Panc1 (cell line): ENCODE results near the gene ROR1.

Experiments
- POLR2AphosphoS5 ChIP-seq: IDR thresholded peaks from 2 replicates; pipeline ENCODE4 v1.6.1; 2012; ENCODE audit warnings: mild to moderate bottlenecking, low read depth, low read length, moderate library complexity
- SIN3A ChIP-seq: IDR thresholded peaks from 2 replicates; pipeline ENCODE4 v1.6.1; 2012; ENCODE audit warnings: low read depth, mild to moderate bottlenecking, low read length, moderate library complexity, borderline replicate concordance; ENCODE audit not compliant: insufficient read depth
- TCF7L2 ChIP-seq: IDR thresholded peaks from 2 replicates; pipeline ENCODE4 v1.6.1; 2011; ENCODE audit warnings: mild to moderate bottlenecking, low read depth, low read length, inconsistent platforms
- TF ChIP-seq, protein P1 (sequence below): fragments of 450-650 bp; IDR thresholded peaks from 2 replicates; pipeline ENCODE4 v1.5.1; 2017; ENCODE audit warnings: mild to moderate bottlenecking
- TF ChIP-seq, protein P2 (sequence below), 2 experiments: IDR thresholded peaks; 2 replicates each; pipeline ENCODE4 v1.6.1; 2011 to 2012; ENCODE audit warnings: low read depth in 2 of 2, control low read depth in 1 of 2, low read length in 1 of 2, mild to moderate bottlenecking in 1 of 2, moderate library complexity in 1 of 2; ENCODE audit not compliant: insufficient read depth in 1 of 2

DNA sequence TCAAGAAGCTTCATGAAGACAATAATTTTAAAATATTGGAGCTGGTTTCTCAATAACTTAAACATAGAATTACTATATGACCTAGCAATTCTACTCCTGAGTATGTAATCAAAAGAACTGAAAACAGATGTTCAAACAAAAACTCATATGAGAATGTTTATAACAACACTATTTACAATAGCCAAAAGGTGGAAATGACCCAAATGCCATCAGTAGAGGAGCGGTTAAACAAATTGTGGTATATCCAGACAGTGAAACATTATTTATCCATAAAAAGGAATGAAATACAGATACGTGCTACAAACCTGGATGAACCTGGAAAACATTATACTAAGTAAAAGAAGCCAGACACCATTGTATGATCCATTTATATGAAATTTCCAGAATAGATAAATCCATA lies 366.8 kb downstream of the ROR1 start:
- TF ChIP-seq, protein P1, sequence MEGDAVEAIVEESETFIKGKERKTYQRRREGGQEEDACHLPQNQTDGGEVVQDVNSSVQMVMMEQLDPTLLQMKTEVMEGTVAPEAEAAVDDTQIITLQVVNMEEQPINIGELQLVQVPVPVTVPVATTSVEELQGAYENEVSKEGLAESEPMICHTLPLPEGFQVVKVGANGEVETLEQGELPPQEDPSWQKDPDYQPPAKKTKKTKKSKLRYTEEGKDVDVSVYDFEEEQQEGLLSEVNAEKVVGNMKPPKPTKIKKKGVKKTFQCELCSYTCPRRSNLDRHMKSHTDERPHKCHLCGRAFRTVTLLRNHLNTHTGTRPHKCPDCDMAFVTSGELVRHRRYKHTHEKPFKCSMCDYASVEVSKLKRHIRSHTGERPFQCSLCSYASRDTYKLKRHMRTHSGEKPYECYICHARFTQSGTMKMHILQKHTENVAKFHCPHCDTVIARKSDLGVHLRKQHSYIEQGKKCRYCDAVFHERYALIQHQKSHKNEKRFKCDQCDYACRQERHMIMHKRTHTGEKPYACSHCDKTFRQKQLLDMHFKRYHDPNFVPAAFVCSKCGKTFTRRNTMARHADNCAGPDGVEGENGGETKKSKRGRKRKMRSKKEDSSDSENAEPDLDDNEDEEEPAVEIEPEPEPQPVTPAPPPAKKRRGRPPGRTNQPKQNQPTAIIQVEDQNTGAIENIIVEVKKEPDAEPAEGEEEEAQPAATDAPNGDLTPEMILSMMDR: no peak
- TF ChIP-seq, protein P2, sequence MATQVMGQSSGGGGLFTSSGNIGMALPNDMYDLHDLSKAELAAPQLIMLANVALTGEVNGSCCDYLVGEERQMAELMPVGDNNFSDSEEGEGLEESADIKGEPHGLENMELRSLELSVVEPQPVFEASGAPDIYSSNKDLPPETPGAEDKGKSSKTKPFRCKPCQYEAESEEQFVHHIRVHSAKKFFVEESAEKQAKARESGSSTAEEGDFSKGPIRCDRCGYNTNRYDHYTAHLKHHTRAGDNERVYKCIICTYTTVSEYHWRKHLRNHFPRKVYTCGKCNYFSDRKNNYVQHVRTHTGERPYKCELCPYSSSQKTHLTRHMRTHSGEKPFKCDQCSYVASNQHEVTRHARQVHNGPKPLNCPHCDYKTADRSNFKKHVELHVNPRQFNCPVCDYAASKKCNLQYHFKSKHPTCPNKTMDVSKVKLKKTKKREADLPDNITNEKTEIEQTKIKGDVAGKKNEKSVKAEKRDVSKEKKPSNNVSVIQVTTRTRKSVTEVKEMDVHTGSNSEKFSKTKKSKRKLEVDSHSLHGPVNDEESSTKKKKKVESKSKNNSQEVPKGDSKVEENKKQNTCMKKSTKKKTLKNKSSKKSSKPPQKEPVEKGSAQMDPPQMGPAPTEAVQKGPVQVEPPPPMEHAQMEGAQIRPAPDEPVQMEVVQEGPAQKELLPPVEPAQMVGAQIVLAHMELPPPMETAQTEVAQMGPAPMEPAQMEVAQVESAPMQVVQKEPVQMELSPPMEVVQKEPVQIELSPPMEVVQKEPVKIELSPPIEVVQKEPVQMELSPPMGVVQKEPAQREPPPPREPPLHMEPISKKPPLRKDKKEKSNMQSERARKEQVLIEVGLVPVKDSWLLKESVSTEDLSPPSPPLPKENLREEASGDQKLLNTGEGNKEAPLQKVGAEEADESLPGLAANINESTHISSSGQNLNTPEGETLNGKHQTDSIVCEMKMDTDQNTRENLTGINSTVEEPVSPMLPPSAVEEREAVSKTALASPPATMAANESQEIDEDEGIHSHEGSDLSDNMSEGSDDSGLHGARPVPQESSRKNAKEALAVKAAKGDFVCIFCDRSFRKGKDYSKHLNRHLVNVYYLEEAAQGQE (IDR thresholded peaks at IDR 0.05; ENCODE audit: insufficient read depth in 1 of 2, low read depth in 2 of 2, low read length in 1 of 2): no peak
- TF ChIP-seq SIN3A (no peak), POLR2AphosphoS5 (no peak), TCF7L2 (no peak)
